GM12865 (cell line): ENCODE data around the gene APH1B.

Experiments
- DNase-seq: peaks from one replicate; pipeline ENCODE4 v3.0.0; 2010; ENCODE audit warnings: low read depth
- H3K4me3 ChIP-seq: 2 replicates; pipeline ENCODE4 v1.5.1; 2011; ENCODE audit warnings: mild to moderate bottlenecking, low read depth, low read length, control low read depth
- CTCF ChIP-seq: IDR thresholded peaks from 2 replicates; pipeline ENCODE4 v1.5.1; 2011; ENCODE audit warnings: low read length, control low read depth, low read depth, inconsistent platforms; ENCODE audit not compliant: insufficient read depth; ENCODE audit errors: missing control alignments

Gene APH1B

GRCh38 chr15:63264688-63265293 is 12.6 kb upstream of the APH1B start:
- DNase-seq = no peak
- no peak for TF ChIP-seq CTCF

GRCh38 chr15:63274427-63274826 is 3.0 kb upstream of the APH1B start:
- H3K4me3 ChIP-seq = no peak overlapping the region
- no peak for DNase-seq
- no peak for TF ChIP-seq CTCF

More at GRCh38 chr15:63264688-63265293, 12.6 kb upstream of the APH1B start:
- no peak overlapping the region for H3K4me3 ChIP-seq

GRCh38 chr15:63276342-63277037 is 915 bp upstream of the APH1B start:
- no peak for TF ChIP-seq CTCF
- no peak for DNase-seq
- peak overlapping the region; percentile 61 for H3K4me3 ChIP-seq

GRCh38 chr15:63277893-63278456 is 570 bp downstream of the APH1B start:
- no peak for TF ChIP-seq CTCF
- H3K4me3 ChIP-seq = peak overlapping the region; percentile 93
- peak; percentile 11 for DNase-seq

- H3K4me3 ChIP-seq = no peak overlapping the region
- no peak for DNase-seq
- no peak for TF ChIP-seq CTCF
Observed at GRCh38 chr15:63283126-63283525, 5.7 kb downstream of the APH1B start.

GRCh38 chr15:63284335-63284734 is 6.9 kb downstream of the APH1B start:
- TF ChIP-seq CTCF = no peak
- H3K4me3 ChIP-seq = no peak overlapping the region
- no peak for DNase-seq
